Peyer's patch (tissue), 4 donors: ENCODE measurements around the gene ZFAND2A. TPM values are rescaled to one million over a fixed set of nuclear protein-coding genes. Genes with fewer than 3 reads are reported as not detected.

Experiments used
- total RNA-seq, 4 donors: library from RNA; depleted of rRNA; stranded (reverse); fragments of >200 nt; gene quantifications; one replicate each; pipeline ENCODE4 v1.1.0, GENCODE V29; 2016

The ZFAND2A gene
- total RNA-seq, 4 donors from 2014 or later, result 16.0 to 30.5 (median 24.8) TPM

Other genes starting within 250 kb of the ZFAND2A start
- 100 to 1,000 TPM; 102 to 146 (median 133) TPM for gene ADAP1, start 205.5 kb downstream of the ZFAND2A start, total RNA-seq
- gene COX19, start 184.6 kb downstream of the ZFAND2A start, total RNA-seq, result 10 to 100 TPM; 15.9 to 41.3 (median 24.7) TPM
- 10 to 100 TPM in 1 of 4 donors, 1 to 10 TPM in 2, not detected in 1; 2.3 to 23.1 (median 2.5) TPM for gene CYP2W1, start 177.0 kb downstream of the ZFAND2A start, total RNA-seq
- 10 to 100 TPM in 1 of 4 donors, 1 to 10 TPM in 3; 1.4 to 13.2 (median 4.4) TPM for gene GPR146, start 115.7 kb downstream of the ZFAND2A start, total RNA-seq
- 1 to 10 TPM in 3 of 4 donors, under 1 TPM in 1; 0.53 to 8.3 (median 2.1) TPM for gene GPER1, start 72.1 kb downstream of the ZFAND2A start, total RNA-seq
- not detected for gene UNCX, start 72.7 kb upstream of the ZFAND2A start, total RNA-seq